NCI-H2029 (cell line): ENCODE results near the gene PDE3A.
"Not testable (repeated sequence)": the region's sequence is repeated elsewhere in the genome, so short reads cannot be mapped to it uniquely, and the experiment has no call there.

Experiments used
- DNase-seq: peaks from one replicate; lab custom pipeline; 2025; lab: John Stamatoyannopoulos, UW

Gene PDE3A

DNA sequence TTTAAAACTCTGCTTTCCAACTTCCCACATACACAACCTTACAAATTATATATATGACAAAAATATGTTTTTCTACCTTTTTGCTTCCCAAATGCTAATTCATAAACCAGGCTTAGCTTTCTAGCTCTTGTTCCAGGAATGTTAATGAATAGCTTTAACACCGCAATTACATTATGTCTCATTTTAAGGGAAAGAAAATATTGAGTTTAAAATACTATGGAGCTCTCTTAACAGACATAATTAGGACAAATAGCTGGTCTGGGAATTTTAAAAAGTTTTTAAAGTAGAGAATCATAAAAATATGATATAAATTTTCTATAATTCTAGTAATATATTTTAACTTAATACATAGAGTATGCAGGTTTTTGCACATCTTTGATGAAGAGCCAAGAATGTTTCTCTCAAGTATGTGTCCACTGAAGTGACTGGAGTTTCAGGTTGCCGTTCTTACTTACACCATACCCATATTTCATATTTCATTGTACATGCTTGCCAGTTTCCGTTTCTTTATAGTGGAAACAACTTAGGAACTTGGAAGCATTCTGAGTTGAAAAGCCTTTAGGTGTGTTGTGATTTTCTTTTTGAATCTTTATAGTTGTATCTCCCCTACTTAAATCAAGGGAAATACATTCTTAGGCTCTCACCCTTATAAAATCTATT is 236.2 kb downstream of the PDE3A start:
- DNase-seq: no peak

DNA sequence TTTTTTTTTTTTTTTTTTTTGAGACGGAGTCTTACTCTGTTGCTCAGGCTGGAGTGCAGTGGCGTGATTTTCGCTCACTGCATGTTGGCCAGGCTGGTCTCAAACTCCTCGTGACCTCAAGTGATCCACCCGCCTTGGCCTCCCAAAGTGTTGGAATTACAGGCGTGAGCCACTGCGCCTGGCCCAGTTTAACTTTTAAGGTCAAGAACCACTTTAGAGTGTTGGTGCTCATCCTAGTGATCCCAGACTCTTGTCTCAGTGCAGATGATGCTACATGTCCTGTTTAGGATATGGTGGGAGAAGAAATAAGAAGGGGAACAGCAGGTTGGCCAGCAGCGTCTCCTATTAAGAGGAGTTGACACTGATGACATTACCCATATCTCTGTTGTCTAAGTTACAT is 246.7 kb downstream of the PDE3A start:
- not testable (repeated sequence) for DNase-seq

DNA sequence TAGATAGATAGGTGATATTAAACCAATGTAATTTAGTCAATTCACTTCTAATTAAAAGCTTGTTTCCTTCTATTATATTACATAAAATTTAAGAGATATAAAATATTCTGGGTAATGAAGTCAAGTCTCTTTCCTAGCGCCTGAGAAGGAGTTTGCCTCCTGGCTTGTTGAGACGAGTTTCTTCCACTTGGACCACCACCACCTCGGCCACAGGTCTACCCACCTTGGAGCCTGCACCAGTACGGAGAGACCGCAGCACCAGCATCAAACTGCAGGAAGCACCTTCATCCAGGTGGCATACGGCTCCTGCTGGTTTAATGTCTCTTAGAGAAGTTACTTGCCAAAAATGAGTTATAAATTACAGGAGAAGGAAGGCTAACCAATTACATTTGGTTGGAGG is 247.8 kb downstream of the PDE3A start:
- no peak for DNase-seq

DNA sequence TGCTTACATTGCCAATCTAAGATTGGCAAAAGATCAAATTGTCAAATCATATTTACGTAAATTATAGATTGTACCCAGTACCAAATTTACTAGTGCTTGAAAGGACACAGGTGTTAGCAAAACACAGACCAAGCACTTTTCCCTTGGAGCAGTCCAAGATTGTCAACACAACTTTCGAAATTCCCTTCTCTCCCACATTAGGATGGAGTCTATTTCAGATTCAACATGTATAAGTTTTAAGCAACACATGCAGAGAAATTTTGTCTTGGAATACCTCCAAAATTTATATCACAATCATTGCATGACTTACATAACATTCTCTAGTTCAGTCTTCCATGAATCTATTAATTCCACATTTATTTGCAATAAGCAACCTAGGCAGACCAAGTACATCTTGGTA is 251.9 kb downstream of the PDE3A start:
- DNase-seq: no peak

DNA sequence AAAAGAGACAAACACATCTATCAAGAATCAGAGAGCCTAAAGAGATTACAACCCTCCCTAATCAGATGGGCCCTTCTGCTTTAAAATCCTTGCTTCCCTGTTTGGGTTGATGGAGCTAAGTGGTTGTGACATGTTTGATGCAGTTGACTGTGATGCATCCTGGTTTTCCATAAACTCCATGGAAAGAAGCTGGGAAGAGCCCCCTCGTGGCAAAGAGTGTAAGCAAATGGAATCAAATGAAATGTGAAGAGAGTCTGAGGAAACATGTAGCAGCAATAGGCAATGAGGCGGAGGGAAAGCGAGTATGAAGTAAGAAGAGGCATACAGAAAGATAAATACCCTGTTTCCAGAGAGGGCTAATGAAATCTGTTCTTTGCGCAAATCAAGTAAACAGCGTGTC is 256.4 kb downstream of the PDE3A start:
- DNase-seq: no peak

DNA sequence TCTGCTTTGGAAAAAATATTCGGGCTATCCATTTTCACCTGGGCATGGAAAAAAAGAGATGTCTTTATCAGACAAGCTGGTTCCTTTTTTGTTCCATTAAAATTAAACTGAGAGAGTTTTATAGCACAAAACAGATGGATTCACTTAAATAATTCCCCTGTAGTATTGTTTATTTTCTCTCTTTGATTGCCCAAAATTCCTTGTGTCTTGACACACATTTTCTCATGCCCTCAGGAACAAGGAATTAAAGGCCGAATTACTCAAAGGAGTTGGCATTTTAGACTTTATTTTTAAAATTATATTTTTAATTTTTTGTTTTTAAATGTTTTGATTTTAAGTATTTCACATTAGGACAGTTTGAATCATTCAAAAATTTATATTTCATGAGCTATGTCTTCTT is 257.2 kb downstream of the PDE3A start:
- no peak for DNase-seq

DNA sequence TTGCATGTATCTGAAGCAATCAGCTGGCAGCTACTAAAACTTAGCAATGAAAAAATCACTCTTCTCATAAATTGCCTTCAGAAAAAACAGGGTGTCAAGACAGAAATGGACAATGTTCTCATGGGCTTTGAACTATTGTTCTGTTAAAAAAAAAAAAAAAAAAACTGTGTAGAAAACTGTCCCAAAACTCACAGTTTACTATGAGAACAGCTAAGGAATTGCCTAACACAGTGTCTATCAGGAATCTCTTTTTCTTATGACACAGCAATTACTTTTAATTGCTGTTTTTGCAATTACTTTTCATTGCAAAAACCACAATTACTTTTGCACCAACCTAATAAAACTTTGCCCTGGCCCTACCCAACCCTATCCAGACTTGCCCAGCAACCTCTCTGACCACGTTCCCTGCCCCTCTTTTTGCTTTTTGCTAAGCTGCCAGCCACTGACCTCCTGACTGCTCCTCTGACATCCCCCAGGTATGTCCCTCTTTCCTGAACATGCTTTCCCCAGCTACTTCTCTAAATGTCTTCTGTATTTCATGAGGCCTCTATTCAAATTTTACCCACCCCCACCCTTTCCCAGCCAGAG is 258.8 kb downstream of the PDE3A start:
- DNase-seq: no peak

DNA sequence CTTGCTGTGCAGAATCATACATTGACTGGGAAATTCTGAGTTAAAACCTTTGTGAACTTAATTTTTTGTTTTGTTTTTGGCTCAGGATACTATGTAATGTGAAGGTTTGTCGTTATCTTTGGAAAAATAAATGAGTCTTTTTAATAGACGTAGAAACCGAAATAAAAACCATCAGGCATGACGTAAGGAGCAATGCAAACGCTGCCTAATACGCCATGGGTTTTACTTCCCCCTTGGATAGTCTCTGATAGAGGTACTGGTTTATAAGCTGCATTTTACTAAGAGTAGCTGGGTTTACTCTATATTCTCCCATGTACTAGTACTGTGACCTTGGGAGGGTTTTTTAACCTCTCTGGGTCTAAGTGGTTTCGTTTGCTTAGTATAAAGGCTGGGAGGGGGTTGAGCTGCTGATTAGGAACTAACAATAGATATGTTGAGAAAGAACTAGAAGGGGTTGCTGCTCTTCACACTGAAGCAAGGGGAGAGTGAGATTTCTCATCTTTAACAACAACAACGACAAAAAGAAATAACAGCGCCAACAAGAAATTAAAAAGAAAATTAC is 260.0 kb downstream of the PDE3A start:
- DNase-seq: no peak

DNA sequence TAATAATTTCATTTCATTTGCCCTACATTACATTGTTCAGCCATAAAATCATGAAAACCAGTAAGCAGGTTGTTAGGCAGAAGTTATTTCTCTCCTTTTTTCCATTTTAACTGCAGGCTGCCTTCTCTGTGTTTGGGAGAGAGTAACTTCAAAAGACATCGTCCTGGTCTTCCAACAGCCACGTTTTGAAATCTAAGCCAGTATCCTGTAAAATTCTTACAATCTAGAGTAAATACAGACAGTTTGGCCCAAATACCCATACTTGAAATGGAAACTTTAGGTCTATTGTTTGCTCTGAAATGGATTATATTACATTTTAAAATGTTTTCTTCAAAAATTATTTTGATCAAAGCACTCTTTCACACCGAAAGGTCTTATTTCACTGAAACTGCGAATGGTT is 260.7 kb downstream of the PDE3A start:
- DNase-seq: no peak

DNA sequence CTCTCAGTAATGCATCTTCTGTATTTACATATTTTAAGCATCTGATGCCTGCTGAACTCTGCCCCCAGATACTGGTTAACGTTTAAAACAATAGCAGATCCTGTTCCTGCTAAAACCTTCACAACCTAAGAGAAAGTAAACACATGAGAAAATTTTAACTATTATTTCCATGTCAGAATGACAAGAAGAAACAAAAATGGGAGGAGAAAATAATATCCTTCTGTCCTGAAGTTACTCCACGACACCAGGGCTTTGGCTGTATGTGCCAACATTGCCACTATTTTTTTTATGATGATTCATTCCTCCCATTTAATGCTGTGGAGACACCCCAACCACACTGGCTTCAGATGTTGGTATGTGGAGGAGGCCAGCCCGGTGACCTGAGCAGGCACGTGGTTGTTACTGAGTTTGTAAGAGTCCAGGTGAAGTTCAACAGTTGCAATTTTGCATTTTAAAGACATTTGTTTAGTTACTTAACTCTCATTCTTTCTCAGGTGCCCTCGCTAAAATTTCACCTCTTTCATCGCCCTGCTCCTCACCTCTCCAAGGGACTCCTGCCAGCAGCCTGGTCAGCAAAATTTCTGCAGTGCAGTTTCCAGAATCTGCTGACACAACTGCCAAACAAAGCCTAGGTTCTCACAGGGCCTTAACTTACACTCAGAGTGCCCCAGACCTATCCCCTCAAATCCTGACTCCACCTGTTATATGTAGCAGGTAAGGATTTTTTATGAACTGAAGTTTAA is 261.2 kb downstream of the PDE3A start:
- no peak for DNase-seq

DNA sequence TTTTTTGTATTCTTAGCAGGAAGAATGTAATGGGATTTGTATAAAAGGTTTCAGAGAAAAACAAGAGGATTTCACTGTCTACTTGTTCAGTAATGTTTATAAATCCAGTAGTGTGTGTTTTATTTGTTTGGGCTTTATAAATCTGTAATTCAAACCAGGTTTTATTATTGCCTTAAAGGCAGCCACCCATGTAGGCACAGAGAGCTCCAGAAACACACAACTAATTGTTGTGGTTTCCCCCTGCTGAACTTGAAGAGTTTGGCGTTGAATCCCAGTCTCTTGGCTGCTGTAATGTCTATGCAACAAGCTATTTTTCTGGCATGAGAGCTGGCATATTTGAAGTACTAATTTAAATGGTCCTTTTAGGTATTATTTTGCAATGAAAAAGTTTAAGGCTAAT is 263.4 kb downstream of the PDE3A start:
- no peak for DNase-seq

DNA sequence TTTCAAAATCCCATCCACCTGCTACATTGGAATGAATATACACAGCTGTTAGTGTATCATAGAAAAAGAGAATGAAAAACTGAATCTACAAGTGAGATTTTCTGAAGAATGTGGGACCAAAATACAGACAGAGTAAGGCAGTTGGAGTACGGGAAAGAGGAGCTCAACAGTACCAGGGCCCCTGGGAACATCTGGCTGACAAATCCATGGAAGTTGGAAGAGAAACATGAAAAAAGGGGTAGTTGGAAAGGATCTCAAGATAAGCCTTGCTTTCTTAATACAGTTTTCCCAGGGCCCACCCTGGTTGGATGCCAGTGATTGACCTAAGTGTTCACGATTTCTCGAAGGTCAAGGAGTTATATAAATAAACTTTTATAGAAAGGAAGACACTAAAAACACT is 272.8 kb downstream of the PDE3A start:
- DNase-seq: no peak

DNA sequence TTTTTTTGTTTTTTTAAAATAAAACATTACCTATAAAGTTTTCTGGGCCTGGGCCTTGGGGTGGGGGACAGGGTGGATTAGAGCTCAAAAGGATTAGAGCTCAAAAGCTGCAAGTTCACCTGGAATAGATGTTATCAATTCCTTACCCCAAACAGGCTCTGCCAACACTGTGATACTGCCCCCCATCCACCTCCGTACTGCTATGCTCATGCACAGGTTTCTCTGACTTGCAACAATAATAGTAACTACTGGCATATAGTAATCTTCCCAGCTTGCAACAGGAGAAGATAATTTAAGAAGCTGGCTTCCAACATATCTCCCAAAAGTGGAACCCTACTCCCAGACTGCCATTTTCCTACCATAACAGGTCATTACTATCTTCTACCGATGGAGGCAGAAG is 275.5 kb downstream of the PDE3A start:
- no peak for DNase-seq

DNA sequence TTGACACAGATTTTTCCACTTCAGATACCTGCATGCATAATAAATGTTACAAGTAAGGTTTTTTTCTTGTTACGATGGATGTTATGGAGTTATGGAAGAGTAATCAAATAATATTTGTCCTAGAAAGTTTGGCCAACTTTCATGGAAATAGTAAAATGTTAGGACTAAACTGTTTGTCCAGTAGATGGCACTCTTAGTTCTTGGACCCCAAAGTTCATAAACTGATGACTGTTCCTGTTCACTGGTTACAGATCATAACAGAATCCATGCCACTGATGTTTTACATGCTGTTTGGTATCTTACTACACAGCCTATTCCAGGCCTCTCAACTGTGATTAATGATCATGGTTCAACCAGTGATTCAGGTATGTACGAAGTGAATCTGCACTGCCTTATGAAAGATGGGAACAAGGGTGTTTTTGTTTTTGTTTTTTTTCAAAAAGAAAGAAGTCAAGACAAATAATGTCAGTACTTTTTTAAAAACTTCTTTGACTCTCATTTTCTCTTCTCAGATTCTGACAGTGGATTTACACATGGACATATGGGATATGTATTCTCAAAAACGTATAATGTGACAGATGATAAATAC is 278.0 kb downstream of the PDE3A start:
- no peak for DNase-seq

DNA sequence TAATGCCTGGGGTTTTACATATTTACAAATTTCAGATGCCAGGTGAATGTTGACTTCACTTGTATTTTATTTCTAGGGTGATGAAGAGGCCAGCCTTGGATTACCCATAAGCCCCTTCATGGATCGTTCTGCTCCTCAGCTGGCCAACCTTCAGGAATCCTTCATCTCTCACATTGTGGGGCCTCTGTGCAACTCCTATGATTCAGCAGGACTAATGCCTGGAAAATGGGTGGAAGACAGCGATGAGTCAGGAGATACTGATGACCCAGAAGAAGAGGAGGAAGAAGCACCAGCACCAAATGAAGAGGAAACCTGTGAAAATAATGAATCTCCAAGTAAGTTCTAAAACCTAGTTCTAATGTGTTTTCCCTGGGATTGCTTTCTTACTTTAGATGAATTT is 285.5 kb downstream of the PDE3A start:
- DNase-seq: no peak

DNA sequence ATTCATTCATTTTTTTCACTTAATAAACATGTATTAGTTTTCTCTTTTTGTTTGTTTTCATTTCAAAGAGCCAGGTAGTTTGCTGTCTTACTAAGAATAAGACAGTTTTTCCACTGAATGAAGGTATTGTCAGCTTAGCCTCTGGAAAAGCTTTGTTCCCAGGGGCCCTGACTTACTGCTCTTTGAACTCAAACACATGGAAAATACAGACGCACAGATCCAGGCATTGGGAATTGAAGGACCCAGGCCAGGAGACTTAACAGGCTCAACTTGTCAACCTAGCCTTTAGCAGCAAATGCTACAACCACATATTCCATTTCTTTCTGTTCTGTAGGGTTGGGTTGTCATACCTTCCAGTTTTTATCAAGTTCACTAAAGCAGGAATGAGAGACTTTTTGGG is 288.3 kb downstream of the PDE3A start:
- no peak for DNase-seq

DNA sequence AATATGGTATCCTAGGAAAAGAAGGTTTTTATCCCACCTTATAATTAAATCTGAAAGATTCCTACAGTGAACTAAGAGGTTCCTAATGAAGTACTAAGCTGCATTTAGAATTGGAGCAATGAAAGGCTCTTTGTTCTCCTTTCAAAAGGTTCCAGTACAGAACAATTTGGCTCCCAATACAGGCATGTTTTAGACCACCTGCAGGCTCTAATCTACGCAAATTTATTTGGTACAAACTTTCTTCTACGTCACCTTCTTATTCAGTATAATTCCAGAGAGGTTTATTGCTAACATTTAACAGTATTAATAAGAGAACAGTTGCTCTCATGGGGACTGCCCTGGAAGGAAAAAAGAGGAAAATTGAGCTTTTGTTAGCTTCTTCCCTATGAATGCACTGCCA is 289.2 kb downstream of the PDE3A start:
- no peak for DNase-seq

DNA sequence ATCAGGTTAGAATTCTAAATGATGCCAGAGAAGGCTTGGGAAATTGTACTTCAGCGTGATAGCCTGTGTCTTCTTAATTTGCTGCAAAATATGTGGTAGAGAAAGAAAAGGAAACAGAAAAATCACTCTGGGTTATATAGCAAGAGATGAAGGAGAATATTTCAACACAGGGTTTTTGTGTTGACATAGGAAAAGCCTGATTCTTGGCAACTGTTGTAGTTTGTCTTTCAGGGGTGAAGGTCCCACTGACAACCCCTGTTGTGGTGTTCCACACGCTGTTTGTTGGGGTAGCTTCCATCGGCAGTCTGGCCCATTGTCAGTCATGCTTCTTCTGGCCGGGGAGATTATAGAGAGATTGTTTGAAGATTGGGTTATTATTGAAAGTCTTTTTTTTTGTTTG is 313.0 kb downstream of the PDE3A start:
- no peak for DNase-seq

DNA sequence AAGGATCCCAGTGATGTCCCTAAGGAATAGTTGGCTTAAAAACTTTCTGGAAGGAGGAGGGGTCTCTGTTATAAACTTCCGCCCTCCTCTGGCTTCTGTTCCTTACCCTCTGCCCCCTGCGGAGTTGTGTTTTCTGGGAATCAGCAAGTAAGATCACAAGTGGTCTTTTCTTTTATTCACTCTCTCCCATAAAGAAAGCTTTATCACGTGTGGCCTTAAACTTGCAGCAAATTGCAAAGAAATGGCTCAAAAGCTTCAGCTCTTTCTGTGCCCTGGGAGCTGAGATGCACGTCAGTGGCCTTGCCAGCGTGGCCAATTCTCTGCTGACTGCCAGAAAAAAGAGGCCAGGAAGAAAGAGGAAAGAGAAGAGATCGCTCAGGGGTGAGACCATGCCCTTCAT is 326.9 kb downstream of the PDE3A start, which contains the start of gene SLCO1C1:
SLCO1C1 (plus strand) TSS at position 101 of the 400 bp plus-strand sequence. CDS start 4,245 bp downstream, outside the sequence.
- DNase-seq: no peak

DNA sequence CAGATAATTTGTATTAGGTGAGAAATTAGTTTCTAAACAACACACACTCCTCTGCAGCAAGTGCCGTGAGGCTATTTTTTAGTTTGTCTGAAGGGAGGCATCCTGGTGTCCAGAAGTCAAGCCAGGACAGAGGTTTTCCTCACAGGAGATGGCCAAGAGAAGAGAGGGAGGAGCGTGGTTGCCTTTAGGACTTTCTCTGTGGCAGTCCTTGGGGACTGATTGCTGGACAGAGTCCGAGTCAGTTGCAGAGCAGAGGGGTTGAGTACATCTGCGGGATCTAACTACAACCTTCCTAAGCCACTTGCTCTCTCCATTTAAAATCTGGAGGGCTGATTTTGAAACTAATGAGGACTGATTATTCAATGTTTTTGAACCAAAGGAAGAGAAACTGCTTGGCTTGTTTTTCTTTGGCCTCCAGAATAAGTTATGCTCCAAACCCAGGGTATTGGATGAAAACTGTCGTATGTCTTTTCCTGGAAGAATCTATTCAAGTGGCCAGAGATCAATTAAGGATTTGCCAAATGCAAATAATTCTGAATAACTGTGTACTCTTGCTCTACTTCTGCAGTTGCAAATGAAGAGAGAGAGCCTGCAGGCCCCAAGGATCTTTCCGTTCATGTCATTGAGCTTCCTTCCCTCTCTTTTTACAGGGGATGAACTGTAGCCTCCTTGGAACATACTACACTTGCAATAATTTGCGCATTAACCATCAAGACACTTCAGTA is 328.0 kb downstream of the PDE3A start:
- no peak for DNase-seq

DNA sequence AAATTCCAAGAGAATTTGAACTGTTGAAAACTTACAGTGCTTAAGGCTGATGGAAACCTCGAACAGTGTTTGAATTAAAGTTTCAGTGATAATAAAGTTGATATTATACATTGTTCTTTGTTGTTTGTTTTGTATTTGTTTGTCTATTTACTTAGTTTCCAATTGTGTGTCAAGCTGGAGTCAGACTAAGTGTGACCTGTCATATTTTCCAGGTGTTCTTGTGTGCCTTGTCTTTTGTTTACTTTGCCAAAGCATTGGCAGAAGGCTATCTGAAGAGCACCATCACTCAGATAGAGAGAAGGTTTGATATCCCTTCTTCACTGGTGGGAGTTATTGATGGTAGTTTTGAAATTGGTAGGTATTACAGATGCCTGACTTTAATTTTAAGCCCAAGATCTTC is 332.8 kb downstream of the PDE3A start:
- DNase-seq: no peak

DNA sequence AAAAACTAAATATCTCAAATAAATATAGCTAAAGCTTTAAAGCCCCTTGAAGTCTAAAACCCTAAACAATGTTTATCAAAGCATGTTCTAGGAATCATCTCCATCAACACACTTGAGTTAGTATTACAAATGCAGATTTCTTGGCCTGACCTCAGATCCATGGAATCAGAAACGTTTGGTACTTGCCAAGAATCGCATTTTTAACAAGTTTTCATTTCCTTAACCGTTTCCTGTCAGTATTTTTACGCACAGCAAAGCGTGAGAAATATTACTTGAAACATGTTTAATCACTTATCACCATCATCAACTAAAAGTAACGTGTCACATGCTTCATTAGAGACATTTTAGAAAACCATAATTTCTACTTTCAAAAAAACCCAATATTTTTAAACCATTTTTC is 336.5 kb downstream of the PDE3A start:
- no peak for DNase-seq
